Pancreas (tissue), 10 donors: ENCODE data around the gene FOXO3. TPM values are rescaled to one million over a fixed set of nuclear protein-coding genes. Genes with fewer than 3 reads are reported as not detected.

ENCODE experiments used
- ATAC-seq, 4 donors: fragments of 200-7000 bp; cut with Tn5 transposase; one replicate each; pipeline versions ENCODE4 v1.8.0 to v1.9.1; 2020; ENCODE audit warnings: mild to moderate bottlenecking in 4 of 4, moderate library complexity in 4 of 4
- DNase-seq, 6 donors: peaks; one replicate each; pipeline ENCODE4 v3.0.0-alpha.2; 2020
- FAIRE-seq: peaks from 2 replicates; lab custom pipeline; 2012; peaks lifted over from hg19 to GRCh38; lab: Jason Lieb, UNC
- H3K27ac ChIP-seq, 4 donors: fragments of 200-600 bp; sonication (generic); 1 replicate in 3 of 4; 2 replicates in 1 of 4; pipeline versions ENCODE4 v1.5.0 to v1.8.0; 2020
- H3K27me3 ChIP-seq, 4 donors: fragments of 200-600 bp; one replicate each; pipeline ENCODE4 v1.8.0; 2021
- H3K36me3 ChIP-seq, 3 donors: fragments of 200-600 bp; sonication (generic) in 1 of 3; one replicate each; pipeline versions ENCODE4 v1.5.0 to v1.8.0; 2020 to 2021
- H3K4me1 ChIP-seq, 3 donors: fragments of 200-600 bp; one replicate each; pipeline ENCODE4 v1.8.0; 2021
- H3K4me3 ChIP-seq, 4 donors: fragments of 200-600 bp; sonication (generic) in 2 of 4; one replicate each; pipeline versions ENCODE4 v1.5.0 to v1.8.0; 2020 to 2021
- H3K9me3 ChIP-seq, 4 donors: fragments of 200-600 bp; one replicate each; pipeline ENCODE4 v1.8.0; 2021
- CTCF ChIP-seq, 4 donors: fragments of 200-600 bp; sonication (generic) in 3 of 4; IDR thresholded peaks; one replicate each; pipeline versions ENCODE4 v1.5.0 to v1.8.0; 2021; ENCODE audit warnings: antibody characterized with exemption in 4 of 4
- WGBS, 2 donors: extraction: QIAGEN DNeasy Blood & Tissue Kit; methylation state at CpG; one replicate each; pipeline ENCODE4 v1.1.7; 2013; 5-methylcytosine and 5-hydroxymethylcytosine counted together
- intact Hi-C, 3 donors: fragments of 100-400 bp; cut with DNase I; formaldehyde crosslinking; loops; one replicate each; pipeline versions ENCODE4 v1.11.1 to v1.14.2; 2022
- polyA plus RNA-seq, 2 donors: library from polyadenylated mRNA; stranded (reverse); fragments of 200-250 nt; gene quantifications; one replicate each; pipeline ENCODE4 v1.2.3, GENCODE V29; 2013
- total RNA-seq, 6 donors: library from RNA; stranded (reverse); fragmentation: NEBNext Ultra II Directional in 4 of 6; extraction: Animal tissue kit (Norgen Biotek cat#: 25700) in 4 of 6; gene quantifications; one replicate each; pipeline versions ENCODE4 v1.2.1 to v1.2.4, GENCODE V29; 2021 to 2023
- donor health status: healthy with polysubstance abuse.
- donor health status: DM: no; HTN: no; CAD: no; lungs with moderate emphysema.
- donor health status: DM: no; HTN: no; CAD: no.
- donor health status: control.
- donor health status: control.
- donor health status: Bipolar disorder and iron deficiency.
- donor health status: DM: yes; HTN: yes; CAD: no.
- donor health status: DM: no; HTN: no; CAD: no.
- donor health status: DM: no; HTN: no; CAD: no.
- donor health status: DM: yes; HTN: yes; CAD: no.

Gene FOXO3
- total and polyA plus RNA-seq, 8 donors: 11.3 to 61.2 (median 41.2) TPM

DNA sequence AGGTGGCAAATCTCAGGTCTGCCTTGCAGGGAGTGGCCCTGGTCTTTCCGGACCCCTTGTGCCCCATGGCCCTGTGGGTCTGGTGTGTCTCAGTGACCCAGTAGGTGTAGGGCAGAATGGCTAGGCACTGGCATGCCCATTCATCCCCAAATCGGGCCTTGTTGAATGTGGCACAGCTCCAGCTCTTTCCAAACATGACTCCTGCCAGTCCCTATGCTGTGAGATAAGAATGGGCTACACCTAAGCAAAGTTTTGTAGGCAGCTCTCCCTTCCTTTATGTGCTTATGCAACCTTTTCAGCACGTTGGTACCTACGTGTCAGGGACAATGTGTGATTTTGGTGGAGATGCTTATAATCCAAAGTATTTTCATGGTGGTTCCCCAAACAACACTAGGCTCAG lies 33.9 kb downstream of the FOXO3 start:
- no peak for TF ChIP-seq CTCF (IDR thresholded peaks at IDR 0.05)
- Histone ChIP-seq H3K27ac (no peak overlapping the region), H3K4me1 (peaks cover 18 to 73% (median 73%) of the 10 kb centered on the region in 3 donors), H3K4me3 (no peak overlapping the region), H3K27me3 (no peaks in the 10 kb centered on the region), H3K9me3 (no peaks in the 10 kb centered on the region), H3K36me3 (no peaks in the 10 kb centered on the region)
- WGBS, 2 donors: 24 to 34% methylated on average over 4 of the region's 4 CpGs
- ATAC-seq: peak; percentile 71 to 85 (median 78)
- intact Hi-C loops: no loop called here
- DNase-seq: peak; percentile 48 to 67 (median 54)
- no peak for FAIRE-seq

- DNase-seq (no peak), FAIRE-seq (no peak), ATAC-seq (no peak)
- no peak for TF ChIP-seq CTCF (IDR thresholded peaks at IDR 0.05)
- no peak overlapping the region for H3K27ac ChIP-seq
- peaks cover 14 to 59% (median 53%) of the 10 kb centered on the region in 3 donors for H3K4me1 ChIP-seq
- H3K9me3 ChIP-seq: no peaks in the 10 kb centered on the region
- no peaks in the 10 kb centered on the region for H3K27me3 ChIP-seq
- H3K4me3 ChIP-seq: no peak overlapping the region
- intact Hi-C loops: no loop called here
- no peaks in the 10 kb centered on the region for H3K36me3 ChIP-seq
Observed at GRCh38 chr6:108596956-108597355, 36.2 kb downstream of the FOXO3 start.

GRCh38 chr6:108597572-108598304 lies 37.0 kb downstream of the FOXO3 start:
- no peak for TF ChIP-seq CTCF (IDR thresholded peaks at IDR 0.05)
- ATAC-seq: peak in 1 of 4 donors; percentile 11
- FAIRE-seq: no peak
- no peaks in the 10 kb centered on the region for H3K36me3 ChIP-seq
- peak overlapping the region in 1 of 4 donors; percentile 0 for H3K27ac ChIP-seq
- peaks cover 14 to 51% (median 45%) of the 10 kb centered on the region in 3 donors for H3K4me1 ChIP-seq
- no peak overlapping the region for H3K4me3 ChIP-seq
- H3K27me3 ChIP-seq: no peaks in the 10 kb centered on the region
- DNase-seq: no peak
- 86 to 87% methylated on average over 5 of the region's 5 CpGs for WGBS, 2 donors
- H3K9me3 ChIP-seq: no peaks in the 10 kb centered on the region
- intact Hi-C loops: no loop called here

GRCh38 chr6:108598305-108598863 lies 37.7 kb downstream of the FOXO3 start:
- H3K9me3 ChIP-seq: no peaks in the 10 kb centered on the region
- H3K36me3 ChIP-seq: no peaks in the 10 kb centered on the region
- H3K4me3 ChIP-seq: no peak overlapping the region
- intact Hi-C loops: no loop called here
- FAIRE-seq (no peak), ATAC-seq (peak in 2 of 4 donors; percentile 6 to 20), DNase-seq (no peak)
- WGBS, 2 donors: 90 to 98% methylated on average over 2 of the region's 2 CpGs
- H3K4me1 ChIP-seq: peaks cover 14 to 44% (median 40%) of the 10 kb centered on the region in 3 donors
- H3K27me3 ChIP-seq: no peaks in the 10 kb centered on the region
- peak overlapping the region in 1 of 4 donors; percentile 0 for H3K27ac ChIP-seq
- no peak for TF ChIP-seq CTCF (IDR thresholded peaks at IDR 0.05)

DNA sequence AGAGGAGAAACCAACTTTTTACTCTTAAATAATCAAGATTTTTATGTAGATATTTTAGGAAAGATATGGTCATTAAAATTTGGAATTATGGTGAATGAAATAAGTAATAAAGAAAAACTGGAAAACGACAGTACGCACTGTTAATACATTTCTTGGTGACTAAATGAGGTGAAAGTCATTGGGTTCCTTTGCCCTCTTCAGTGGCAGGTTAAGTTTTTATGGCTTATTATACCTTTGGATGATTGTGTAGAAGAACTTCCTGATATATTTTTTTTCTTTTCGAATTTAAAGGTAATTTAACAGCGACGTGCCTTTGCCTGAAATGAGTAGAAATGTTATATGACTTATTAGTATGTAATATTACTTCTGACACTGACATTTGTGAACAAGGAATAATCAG lies 43.4 kb downstream of the FOXO3 start:
- TF ChIP-seq CTCF (IDR thresholded peaks at IDR 0.05): no peak
- intact Hi-C loops: no loop called here
- FAIRE-seq (no peak), ATAC-seq (no peak), DNase-seq (no peak)
- no peaks in the 10 kb centered on the region for H3K36me3 ChIP-seq
- no peaks in the 10 kb centered on the region for H3K27me3 ChIP-seq
- WGBS, 2 donors: 94 to 95% methylated on average over 5 of the region's 5 CpGs
- H3K4me1 ChIP-seq: peaks cover 24 to 34% (median 24%) of the 10 kb centered on the region in 3 donors
- no peaks in the 10 kb centered on the region for H3K9me3 ChIP-seq
- H3K27ac ChIP-seq: no peak overlapping the region
- H3K4me3 ChIP-seq: no peak overlapping the region
